ENCODE measurements around the gene OR6K6.

The OR6K6 gene

GRCh38 chr1:158803678-158804077 lies 49.2 kb downstream of the OR6K6 start:
- FAIRE-seq, result no peak

Data from colon (tissue), 2 donors.